Prostate gland (tissue), 2 donors: ENCODE data around the gene ERMARD. TPM values are rescaled to one million over a fixed set of nuclear protein-coding genes. Genes with fewer than 3 reads are reported as not detected.

ENCODE experiments used
- DNase-seq: peaks from one replicate; pipeline ENCODE4 v3.0.0-alpha.2; 2019; ENCODE audit warnings: low spot score
- H3K27ac ChIP-seq, 2 donors: fragments of 200-600 bp; sonication (generic); 2 replicates each; pipeline ENCODE4 v1.5.1; 2017 to 2019
- H3K27me3 ChIP-seq: fragments of 200-600 bp; sonication (generic); replicated peaks from 2 replicates; pipeline ENCODE4 v1.5.1; 2019; ENCODE audit not compliant: insufficient read depth
- H3K36me3 ChIP-seq, 2 donors: fragments of 200-600 bp; sonication (generic); 1 replicate in 1 of 2; 2 replicates in 1 of 2; pipeline versions ENCODE4 v1.5.1 to v1.8.1; 2017 to 2019
- H3K4me1 ChIP-seq: fragments of 200-600 bp; sonication (generic); replicated peaks from 2 replicates; pipeline ENCODE4 v1.5.1; 2019
- H3K4me3 ChIP-seq, 2 donors: fragments of 200-600 bp; sonication (generic); 2 replicates each; pipeline ENCODE4 v1.5.1; 2017 to 2019
- H3K9me3 ChIP-seq: fragments of 200-600 bp; sonication (generic); 2 replicates; pipeline ENCODE4 v1.5.1; 2017
- POLR2A ChIP-seq: fragments of 450-650 bp; IDR thresholded peaks from one replicate; pipeline ENCODE4 v1.6.1; 2016; ENCODE audit warnings: antibody characterized with exemption, mild to moderate bottlenecking
- POLR2AphosphoS5 ChIP-seq: sonication (generic); formaldehyde crosslinking; IDR thresholded peaks from one replicate; pipeline ENCODE4 v1.6.1; 2017; ENCODE audit warnings: antibody characterized with exemption
- WGBS: methylation state at CpG from one replicate; pipeline ENCODE4 v1.1.5; 2018; 5-methylcytosine and 5-hydroxymethylcytosine counted together
- intact Hi-C: fragments of 100-400 bp; cut with DNase I; formaldehyde crosslinking; loops from one replicate; pipeline ENCODE4 v1.14.2; 2022
- total RNA-seq, 2 donors: library from RNA; depleted of rRNA; stranded (reverse); fragments of >200 nt; gene quantifications; one replicate each; pipeline ENCODE4 v1.1.0, GENCODE V29; 2016
- TF ChIP-seq, protein P1 (sequence below), 4 experiments: fragments of 200-600 bp in 2 of 4; fragments of 450-650 bp in 2 of 4; sonication (generic) in 2 of 4; IDR thresholded peaks; 1 replicate in 3 of 4; 2 replicates in 1 of 4; pipeline ENCODE4 v1.5.1; 2016 to 2019; ENCODE audit warnings: antibody characterized with exemption in 4 of 4, mild to moderate bottlenecking in 2 of 4, moderate library complexity in 2 of 4

ERMARD gene
- total RNA-seq, 2 donors from 2014 or later = 23.7 to 33.2 TPM

DNA sequence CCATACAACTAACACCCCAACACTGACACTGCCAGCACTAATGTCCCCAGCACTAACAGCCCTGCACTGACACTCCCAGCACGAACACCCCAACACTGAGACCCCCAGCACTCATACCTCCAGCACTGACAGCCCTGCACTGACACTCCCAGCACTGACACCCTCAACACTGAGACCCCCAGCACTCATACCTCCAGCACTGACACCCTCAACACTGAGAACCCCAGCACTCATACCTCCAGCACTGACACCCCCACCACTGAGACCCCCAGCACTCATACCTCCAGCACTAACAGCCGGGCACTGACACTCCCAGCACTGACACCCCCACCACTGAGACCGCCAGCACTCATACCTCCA, 57.2 kb downstream of the ERMARD start:
- intact Hi-C loops = no loop called here
- H3K36me3 ChIP-seq = no peaks in the 10 kb centered on the region
- TF ChIP-seq POLR2AphosphoS5 (no peak), POLR2A (no peak)
- TF ChIP-seq, protein P1, sequence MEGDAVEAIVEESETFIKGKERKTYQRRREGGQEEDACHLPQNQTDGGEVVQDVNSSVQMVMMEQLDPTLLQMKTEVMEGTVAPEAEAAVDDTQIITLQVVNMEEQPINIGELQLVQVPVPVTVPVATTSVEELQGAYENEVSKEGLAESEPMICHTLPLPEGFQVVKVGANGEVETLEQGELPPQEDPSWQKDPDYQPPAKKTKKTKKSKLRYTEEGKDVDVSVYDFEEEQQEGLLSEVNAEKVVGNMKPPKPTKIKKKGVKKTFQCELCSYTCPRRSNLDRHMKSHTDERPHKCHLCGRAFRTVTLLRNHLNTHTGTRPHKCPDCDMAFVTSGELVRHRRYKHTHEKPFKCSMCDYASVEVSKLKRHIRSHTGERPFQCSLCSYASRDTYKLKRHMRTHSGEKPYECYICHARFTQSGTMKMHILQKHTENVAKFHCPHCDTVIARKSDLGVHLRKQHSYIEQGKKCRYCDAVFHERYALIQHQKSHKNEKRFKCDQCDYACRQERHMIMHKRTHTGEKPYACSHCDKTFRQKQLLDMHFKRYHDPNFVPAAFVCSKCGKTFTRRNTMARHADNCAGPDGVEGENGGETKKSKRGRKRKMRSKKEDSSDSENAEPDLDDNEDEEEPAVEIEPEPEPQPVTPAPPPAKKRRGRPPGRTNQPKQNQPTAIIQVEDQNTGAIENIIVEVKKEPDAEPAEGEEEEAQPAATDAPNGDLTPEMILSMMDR (IDR thresholded peaks at IDR 0.05) = no peak
- no peak overlapping the region for H3K4me3 ChIP-seq
- WGBS = 65% methylated on average over 3 of the region's 3 CpGs
- no peaks in the 10 kb centered on the region for H3K27me3 ChIP-seq
- H3K27ac ChIP-seq = no peak overlapping the region
- no peaks in the 10 kb centered on the region for H3K4me1 ChIP-seq
- no peak for DNase-seq
- H3K9me3 ChIP-seq = no peaks in the 10 kb centered on the region

GRCh38 chr6:169809386-169809785, 58.0 kb downstream of the ERMARD start:
- no peaks in the 10 kb centered on the region for H3K36me3 ChIP-seq
- WGBS = 86% methylated on average over 4 of the region's 4 CpGs
- TF ChIP-seq, protein P1 (IDR thresholded peaks at IDR 0.05) = no peak
- TF ChIP-seq POLR2AphosphoS5 = no peak
- TF ChIP-seq POLR2A = no peak
- no peak overlapping the region for H3K4me3 ChIP-seq
- H3K9me3 ChIP-seq = no peaks in the 10 kb centered on the region
- no peaks in the 10 kb centered on the region for H3K27me3 ChIP-seq
- H3K27ac ChIP-seq = no peak overlapping the region
- no peaks in the 10 kb centered on the region for H3K4me1 ChIP-seq
- no peak for DNase-seq
- intact Hi-C loops = no loop called here

DNA sequence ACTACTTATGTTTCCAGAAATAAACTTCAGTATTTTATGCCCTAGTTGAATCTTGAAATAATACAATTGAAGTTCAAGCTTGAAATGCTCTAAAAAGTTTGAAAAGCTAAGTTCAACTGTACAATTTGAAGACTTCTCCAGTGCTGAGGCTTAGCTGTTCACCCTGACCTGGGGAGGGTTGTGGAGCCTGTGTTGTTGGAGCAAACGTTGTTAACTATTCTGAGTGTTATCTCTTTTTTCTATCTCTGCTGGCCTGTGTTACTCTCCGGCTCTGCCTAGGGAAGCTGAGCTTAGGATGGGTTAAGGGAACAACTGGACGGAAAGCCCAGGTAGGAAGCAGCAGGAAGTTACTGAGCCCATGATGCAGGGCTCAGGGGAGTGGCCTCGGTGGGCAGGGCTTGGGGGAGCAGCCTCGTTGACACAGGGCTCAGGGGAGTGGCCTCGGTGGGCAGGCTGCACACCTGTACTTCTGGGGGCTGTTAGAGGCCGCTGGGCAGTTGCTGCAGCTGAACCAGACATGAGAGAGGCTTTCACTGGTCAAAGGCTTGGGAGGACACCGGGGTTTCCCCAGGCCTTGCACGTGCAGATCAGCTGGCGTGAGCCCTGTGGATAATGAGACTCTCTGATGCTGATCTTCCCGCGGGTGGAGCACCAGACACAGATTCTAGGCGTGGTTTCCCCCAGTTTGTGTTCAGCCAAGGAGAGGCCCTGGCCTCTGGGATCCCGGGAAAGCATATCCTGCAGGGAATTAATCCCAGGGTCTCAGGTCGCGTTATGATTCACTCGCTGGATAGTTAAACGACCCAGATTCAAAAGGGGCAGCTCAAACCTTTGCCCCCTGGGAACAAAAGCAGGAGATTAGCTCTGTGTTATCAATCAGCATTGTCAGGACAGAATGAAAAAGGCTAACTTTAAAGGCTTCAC, 58.9 kb downstream of the ERMARD start:
- no peaks in the 10 kb centered on the region for H3K36me3 ChIP-seq
- no peak for DNase-seq
- WGBS = 52% methylated on average over 18 of the region's 18 CpGs
- TF ChIP-seq POLR2A (no peak), POLR2AphosphoS5 (no peak)
- TF ChIP-seq, protein P1 (IDR thresholded peaks at IDR 0.05) = no peak
- H3K27ac ChIP-seq = no peak overlapping the region
- no peaks in the 10 kb centered on the region for H3K4me1 ChIP-seq
- H3K27me3 ChIP-seq = no peaks in the 10 kb centered on the region
- H3K4me3 ChIP-seq = no peak overlapping the region
- H3K9me3 ChIP-seq = no peaks in the 10 kb centered on the region
- intact Hi-C loops = no loop called here

GRCh38 chr6:169811072-169811471, 59.6 kb downstream of the ERMARD start:
- no peaks in the 10 kb centered on the region for H3K9me3 ChIP-seq
- TF ChIP-seq, protein P1 (IDR thresholded peaks at IDR 0.05) = no peak
- no peak for TF ChIP-seq POLR2A
- no peak for TF ChIP-seq POLR2AphosphoS5
- no peak overlapping the region for H3K27ac ChIP-seq
- H3K27me3 ChIP-seq = no peaks in the 10 kb centered on the region
- H3K4me1 ChIP-seq = no peaks in the 10 kb centered on the region
- WGBS = 94% methylated on average over 8 of the region's 8 CpGs
- no peak overlapping the region for H3K4me3 ChIP-seq
- no peak for DNase-seq
- intact Hi-C loops = no loop called here
- no peaks in the 10 kb centered on the region for H3K36me3 ChIP-seq
